Heart left ventricle (tissue), 13 donors: ENCODE measurements around the gene TMEM214.

Experiments used
- POLR2A ChIP-seq, 2 donors: fragments of 450-650 bp; IDR thresholded peaks; one replicate each; pipeline ENCODE4 v1.6.1; 2017; ENCODE audit warnings: antibody characterized with exemption in 2 of 2, mild to moderate bottlenecking in 2 of 2, moderate library complexity in 2 of 2
- TF ChIP-seq, protein P1 (sequence below), 12 donors: fragments of 200-600 bp; sonication (generic) in 4 of 12; IDR thresholded peaks; one replicate each; pipeline versions ENCODE4 v1.5.0 to v1.8.0; 2018 to 2022; ENCODE audit warnings: antibody characterized with exemption in 12 of 12, mild to moderate bottlenecking in 5 of 12
- donor health status: ischemic (EF 13 %, LVEDD 7.1; RV severe dilation, severe dysfunction).
- donor health status: DM: no; HTN: yes; CAD: no.
- donor health status: DM: no; HTN: no; CAD: no.
- donor health status: ischemic (EF 25% LVEDD 6.9; RV normal size, moderate dysfunction).
- donor health status: ischemic (EF 25% LVEDD 5.7; RV mildly dilated, moderate dysfunction).
- donor health status: ischemic (EF 35%, LVEDD 5.7; RV mildly dilated, moderate dysfunction).
- donor health status: nonischemic (EF 11% LVEDD 7.7; RV severe dilation, severe dysfunction).
- donor health status: DM: yes; HTN: yes; CAD: no.
- donor health status: PGD.
- donor health status: ischemic (EF 29% LVEDD 5.4; RV normal size, mild dysfunction).
- donor health status: nonischemic (EF 23%, LVEDD 6.1; RV moderate dilation, normal function).

DNA sequence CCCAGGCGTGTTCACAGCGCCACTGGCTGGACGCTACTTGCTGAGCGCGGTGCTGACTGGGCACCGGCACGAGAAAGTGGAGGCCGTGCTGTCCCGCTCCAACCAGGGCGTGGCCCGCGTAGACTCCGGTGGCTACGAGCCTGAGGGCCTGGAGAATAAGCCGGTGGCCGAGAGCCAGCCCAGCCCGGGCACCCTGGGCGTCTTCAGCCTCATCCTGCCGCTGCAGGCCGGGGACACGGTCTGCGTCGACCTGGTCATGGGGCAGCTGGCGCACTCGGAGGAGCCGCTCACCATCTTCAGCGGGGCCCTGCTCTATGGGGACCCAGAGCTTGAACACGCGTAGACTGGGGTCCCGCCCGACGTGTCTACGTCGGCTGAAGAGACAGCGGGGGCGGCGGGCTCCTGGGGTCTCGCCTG, 52.9 kb downstream of the TMEM214 start:
- TF ChIP-seq, protein P1, sequence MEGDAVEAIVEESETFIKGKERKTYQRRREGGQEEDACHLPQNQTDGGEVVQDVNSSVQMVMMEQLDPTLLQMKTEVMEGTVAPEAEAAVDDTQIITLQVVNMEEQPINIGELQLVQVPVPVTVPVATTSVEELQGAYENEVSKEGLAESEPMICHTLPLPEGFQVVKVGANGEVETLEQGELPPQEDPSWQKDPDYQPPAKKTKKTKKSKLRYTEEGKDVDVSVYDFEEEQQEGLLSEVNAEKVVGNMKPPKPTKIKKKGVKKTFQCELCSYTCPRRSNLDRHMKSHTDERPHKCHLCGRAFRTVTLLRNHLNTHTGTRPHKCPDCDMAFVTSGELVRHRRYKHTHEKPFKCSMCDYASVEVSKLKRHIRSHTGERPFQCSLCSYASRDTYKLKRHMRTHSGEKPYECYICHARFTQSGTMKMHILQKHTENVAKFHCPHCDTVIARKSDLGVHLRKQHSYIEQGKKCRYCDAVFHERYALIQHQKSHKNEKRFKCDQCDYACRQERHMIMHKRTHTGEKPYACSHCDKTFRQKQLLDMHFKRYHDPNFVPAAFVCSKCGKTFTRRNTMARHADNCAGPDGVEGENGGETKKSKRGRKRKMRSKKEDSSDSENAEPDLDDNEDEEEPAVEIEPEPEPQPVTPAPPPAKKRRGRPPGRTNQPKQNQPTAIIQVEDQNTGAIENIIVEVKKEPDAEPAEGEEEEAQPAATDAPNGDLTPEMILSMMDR (IDR thresholded peaks at IDR 0.05): peak in 11 of 12 donors; percentile 20 to 71 (median 47)
- TF ChIP-seq POLR2A (IDR thresholded peaks at IDR 0.05): peak in 1 of 2 donors; percentile 36
